ENCODE measurements around the gene LSM4. TPM values are rescaled to one million over a fixed set of nuclear protein-coding genes. Genes with fewer than 3 reads are reported as not detected.

The LSM4 gene
- total and polyA plus RNA-seq, 2 donors (not counting 3 experiments of a cell fraction or from before 2014, with no cell fraction given) = 118 to 119 TPM

GRCh38 chr19:18259893-18260292, 63.0 kb downstream of the LSM4 start:
- CTCF ChIA-PET = interaction anchor here (0.6 to 2.5 kb wide), 2 partner anchors 8 to 18 kb away, joined by 4 to 14 read pairs; no protein-coding TSS in a partner anchor
- no peaks in the 10 kb centered on the region for H4K20me1 ChIP-seq (replicated peaks; ENCODE audit: control insufficient read depth, extremely low read depth, insufficient read depth, low read length)
- no peaks in the 10 kb centered on the region for H3K36me3 ChIP-seq (ENCODE audit: control insufficient read depth in 2 of 2, extremely low read depth in 1 of 2, insufficient read depth in 2 of 2, low read length in 2 of 2)
- no peak overlapping the region for H3K27ac ChIP-seq (ENCODE audit: insufficient read depth, low read depth, low read length)
- H3K27me3 ChIP-seq (ENCODE audit: control insufficient read depth in 2 of 2, insufficient read depth in 2 of 2, low read length in 2 of 2) = peaks cover 0 to 1% of the 10 kb centered on the region in 2 experiments
- no peak overlapping the region for H3K4me2 ChIP-seq (ENCODE audit: insufficient read depth, low read length)
- no peak overlapping the region for H3K9ac ChIP-seq (replicated peaks; ENCODE audit: extremely low read depth, insufficient read depth, low read length)
- POLR2A ChIA-PET = no interaction called here
- TF ChIP-seq JUN (IDR thresholded peaks at IDR 0.05; ENCODE audit: borderline replicate concordance, insufficient read depth, insufficient read length, low read depth) (no peak), POLR2AphosphoS5 (IDR thresholded peaks at IDR 0.05; ENCODE audit: insufficient read depth, low read depth, low read length) (no peak), FOS (IDR thresholded peaks at IDR 0.05; ENCODE audit: borderline replicate concordance, insufficient read depth, low read length) (no peak), POLR2A (IDR thresholded peaks at IDR 0.05; ENCODE audit: low read depth, low read length) (no peak), MYC (IDR thresholded peaks at IDR 0.05; ENCODE audit: low read depth, low read length) (no peak), MAX (IDR thresholded peaks at IDR 0.05; ENCODE audit: insufficient read depth, insufficient read length) (no peak), GATA2 (IDR thresholded peaks at IDR 0.05; ENCODE audit: insufficient read depth, insufficient read length, low read depth, low read length) (no peak), CTCF (IDR thresholded peaks at IDR 0.05; ENCODE audit: extremely low read depth in 1 of 2, insufficient read depth in 1 of 2, low read depth in 1 of 2, low read length in 2 of 2) (no peak), EZH2 (IDR thresholded peaks at IDR 0.05; ENCODE audit: borderline replicate concordance, low read depth, low read length, severe bottlenecking) (no peak)
- H2AFZ ChIP-seq (ENCODE audit: low read depth, low read length) = no peak overlapping the region
- intact Hi-C loops (cut with micrococcal nuclease) = no loop called here
- dilution Hi-C loops (cut with MboI; ENCODE audit: extremely low pct_ligation_motif_present, low sequenced_read_pairs) = no loop called here
- H3K9me1 ChIP-seq (replicated peaks; ENCODE audit: control insufficient read depth, extremely low read depth, insufficient read depth, low read length) = no peaks in the 10 kb centered on the region
- H3K9me3 ChIP-seq (replicated peaks; ENCODE audit: control insufficient read depth, insufficient read depth, low read length) = no peaks in the 10 kb centered on the region
- BruUV-seq (replicated peaks) = no TSS peak
- FAIRE-seq (no peak), DNase-seq (ENCODE audit: low read depth, low spot score) (no peak)
- H3K4me1 ChIP-seq (ENCODE audit: control insufficient read depth, extremely low read depth, insufficient read depth, low read length) = no peaks in the 10 kb centered on the region
- no peak overlapping the region for H3K4me3 ChIP-seq (replicated peaks in 1 of 3; ENCODE audit: insufficient read depth in 1 of 3, low read depth in 1 of 3, low read length in 3 of 3)
- H3K79me2 ChIP-seq (ENCODE audit: control insufficient read depth, insufficient read depth, low read length) = no peaks in the 10 kb centered on the region
